GM21367 (cell line): ENCODE measurements around the gene CAMKMT.

Experiments used
- ATAC-seq: cut with Tn5 transposase; IDR thresholded peaks from one replicate; pipeline ENCODE4 v1.9.1; 2021; ENCODE audit not compliant: unreplicated experiment

Gene CAMKMT

GRCh38 chr2:44819061-44819460, 457.3 kb downstream of the CAMKMT start:
- no peak for ATAC-seq

- ATAC-seq = no peak
Measured at GRCh38 chr2:44821500-44821899, 459.8 kb downstream of the CAMKMT start.

GRCh38 chr2:44822174-44822573, 460.4 kb downstream of the CAMKMT start:
- no peak for ATAC-seq
